HG02870 (cell line): ENCODE data around the gene STPG4.

Source experiments
- ATAC-seq: cut with Tn5 transposase; IDR thresholded peaks from one replicate; pipeline ENCODE4 v1.9.1; 2021; ENCODE audit warnings: mild to moderate bottlenecking, moderate library complexity; ENCODE audit not compliant: unreplicated experiment

The STPG4 gene

GRCh38 chr2:47056868-47057686 lies 98.0 kb downstream of the STPG4 start:
- peak; percentile 54 for ATAC-seq

- ATAC-seq: no peak
These were observed 98.7 kb downstream of the STPG4 start for GRCh38 chr2:47056374-47056773.

- ATAC-seq: no peak
These were observed 100.2 kb downstream of the STPG4 start for GRCh38 chr2:47054868-47055267.

GRCh38 chr2:47054036-47054555 lies 101.0 kb downstream of the STPG4 start:
- ATAC-seq: no peak

- no peak for ATAC-seq
These were observed 102.3 kb downstream of the STPG4 start for GRCh38 chr2:47052847-47053246.

GRCh38 chr2:47051562-47051961 lies 103.5 kb downstream of the STPG4 start:
- no peak for ATAC-seq

- ATAC-seq: no peak
These were observed 104.3 kb downstream of the STPG4 start for GRCh38 chr2:47050762-47051161.

GRCh38 chr2:47050021-47050760 lies 104.9 kb downstream of the STPG4 start:
- ATAC-seq: no peak

- ATAC-seq: no peak
These were observed 105.6 kb downstream of the STPG4 start for GRCh38 chr2:47049502-47049901.

- no peak for ATAC-seq
These were observed 106.2 kb downstream of the STPG4 start for GRCh38 chr2:47048801-47049480.

GRCh38 chr2:47046271-47046670 lies 108.8 kb downstream of the STPG4 start:
- ATAC-seq: no peak

- no peak for ATAC-seq
These were observed 111.2 kb downstream of the STPG4 start for GRCh38 chr2:47043891-47044239.

GRCh38 chr2:47043142-47043890 lies 111.8 kb downstream of the STPG4 start:
- ATAC-seq: no peak

- no peak for ATAC-seq
These were observed 113.0 kb downstream of the STPG4 start for GRCh38 chr2:47041891-47042684.

- no peak for ATAC-seq
These were observed 114.0 kb downstream of the STPG4 start for GRCh38 chr2:47041063-47041462.

- ATAC-seq: no peak
These were observed 114.5 kb downstream of the STPG4 start for GRCh38 chr2:47040651-47041050.

GRCh38 chr2:47039913-47040562 lies 115.1 kb downstream of the STPG4 start:
- no peak for ATAC-seq

- ATAC-seq: no peak
These were observed 115.6 kb downstream of the STPG4 start for GRCh38 chr2:47039489-47039870.

GRCh38 chr2:47038656-47039488 lies 116.2 kb downstream of the STPG4 start:
- no peak for ATAC-seq
